Measurements from ENCODE around the gene NOTCH1.

NOTCH1 gene

GRCh38 chr9:136482793-136483588, 62.9 kb downstream of the NOTCH1 start, which contains the start of gene SEC16A:
Gene SEC16A (minus strand): TSS chr9:136483040. CDS start chr9:136477615, 5,425 bp downstream.
- peak; percentile 100 for DNase-seq

- DNase-seq: no peak
These were observed 63.6 kb downstream of the NOTCH1 start for GRCh38 chr9:136482046-136482792.

DNA sequence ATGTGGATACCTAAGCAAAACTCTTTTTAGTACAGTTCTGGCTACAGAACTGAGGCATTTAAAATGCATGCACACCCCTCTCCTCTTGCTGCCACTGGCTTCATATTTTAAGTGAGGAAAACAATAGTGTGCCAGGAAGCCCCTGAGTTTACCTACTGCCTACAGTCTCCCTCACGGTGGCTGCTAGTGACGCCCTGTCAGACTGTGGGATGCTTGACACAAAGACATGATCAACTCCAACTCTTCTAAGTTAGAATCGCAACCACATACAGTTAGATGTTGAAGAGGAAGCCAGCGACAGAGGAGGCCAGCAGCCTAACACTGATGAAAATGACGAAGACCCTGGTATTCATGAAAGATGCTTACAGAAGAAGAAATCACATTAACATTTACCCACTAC, 64.3 kb downstream of the NOTCH1 start:
- DNase-seq: no peak

DNA sequence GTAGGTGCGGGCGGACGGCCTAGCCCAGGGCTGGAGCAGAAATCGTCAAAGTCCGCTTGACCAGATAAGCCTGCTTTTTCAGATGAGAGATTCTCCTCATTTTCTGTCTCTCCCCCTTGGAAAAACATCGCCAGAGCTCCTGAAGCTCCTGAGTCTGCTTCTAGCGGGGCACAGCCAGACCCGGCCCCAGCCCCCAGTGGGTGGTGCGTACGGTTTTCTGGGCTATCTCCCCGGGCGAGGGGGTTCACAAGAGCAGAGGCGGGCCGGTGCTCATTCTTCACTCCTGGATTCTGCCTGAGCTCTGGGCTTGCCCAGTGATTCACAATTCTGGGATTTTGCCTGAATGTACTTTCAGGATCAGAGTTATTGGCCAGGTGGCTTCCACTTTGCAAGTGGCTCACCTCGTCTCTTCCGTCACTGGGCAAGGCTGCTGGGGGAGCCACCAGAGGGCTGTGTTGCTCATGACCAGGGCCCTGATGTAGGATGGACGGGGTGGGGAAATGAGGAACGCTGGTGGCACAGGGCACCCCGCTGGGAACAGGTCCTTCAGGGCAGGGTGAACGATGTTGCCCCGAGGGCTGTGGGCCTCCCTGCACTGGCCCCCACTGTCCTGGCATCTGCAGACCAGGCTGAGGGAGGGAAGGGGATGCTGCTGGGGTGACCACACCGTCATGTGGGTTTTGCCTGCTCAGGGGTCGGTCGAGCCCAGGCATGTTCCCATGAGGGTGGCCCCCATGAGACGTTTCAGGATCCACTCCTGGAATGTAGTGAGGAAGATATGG, 69.3 kb downstream of the NOTCH1 start:
- DNase-seq: no peak

GRCh38 chr9:136474974-136475865, 70.6 kb downstream of the NOTCH1 start:
- DNase-seq: no peak

DNA sequence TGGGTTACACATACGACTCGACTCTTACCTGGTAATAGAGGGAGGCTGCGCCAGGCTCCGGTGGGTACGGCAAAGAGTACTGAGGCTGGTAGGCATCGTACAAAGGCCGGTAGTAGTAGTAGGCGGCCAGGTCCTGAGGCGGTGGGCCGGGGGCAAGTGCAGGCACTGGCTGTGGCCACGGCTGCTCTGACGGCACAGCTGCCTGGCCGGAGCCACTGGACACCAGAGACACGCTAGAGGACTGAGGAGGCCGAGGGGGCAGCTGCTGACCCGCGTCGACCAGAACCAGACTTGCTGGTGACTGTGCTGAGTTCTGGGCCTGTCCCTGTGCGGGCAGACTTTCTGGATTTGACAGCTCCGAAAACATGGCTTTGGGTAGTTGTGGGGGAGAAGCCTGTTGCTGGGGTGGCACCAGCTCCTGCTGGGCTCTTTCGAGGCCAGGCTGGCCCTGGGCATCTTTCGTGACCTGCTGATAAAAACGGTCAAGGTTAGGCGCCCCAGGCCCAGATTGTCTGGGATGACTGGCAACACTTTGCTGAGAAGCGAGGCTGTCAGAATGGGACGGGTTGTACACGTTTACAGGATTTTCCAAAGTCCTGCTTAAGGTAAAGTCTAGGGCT, 71.7 kb downstream of the NOTCH1 start:
- DNase-seq: no peak

GRCh38 chr9:136473354-136473721, 72.5 kb downstream of the NOTCH1 start:
- DNase-seq: no peak

GRCh38 chr9:136472640-136473353, 73.1 kb downstream of the NOTCH1 start:
- no peak for DNase-seq

DNA sequence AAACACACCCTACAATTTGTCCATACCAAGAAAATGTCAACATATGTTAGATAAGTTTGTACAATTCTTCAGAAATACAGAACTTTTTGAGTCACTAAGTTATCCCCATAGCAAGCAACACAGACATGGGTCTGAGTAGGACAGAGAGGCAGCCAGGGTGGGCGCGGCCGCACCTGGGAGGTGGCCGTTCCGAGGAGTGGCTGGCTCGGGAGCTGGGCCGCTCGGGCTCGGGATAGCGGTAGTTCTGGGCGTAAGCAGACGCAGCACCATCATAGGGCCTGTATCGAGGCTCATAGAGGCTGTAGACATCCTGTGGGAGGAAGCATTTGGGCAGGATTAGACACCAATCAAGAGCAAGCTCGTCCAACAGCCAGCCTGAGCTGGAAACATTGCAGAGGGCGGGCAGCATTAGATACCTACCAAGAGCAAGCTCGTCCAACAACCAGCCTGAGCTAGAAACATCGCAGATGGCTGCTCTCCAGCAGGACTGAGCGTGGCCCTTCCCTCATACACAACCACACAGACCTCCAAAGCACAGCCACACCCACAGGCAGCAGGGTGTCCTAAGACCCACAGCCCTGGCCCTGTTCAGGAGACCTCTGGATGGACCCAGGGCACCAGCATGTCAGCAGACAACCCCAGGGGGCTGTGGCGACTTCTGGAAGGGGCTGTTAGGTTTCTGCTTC, 73.9 kb downstream of the NOTCH1 start:
- DNase-seq: no peak

GRCh38 chr9:136470792-136471469, 74.9 kb downstream of the NOTCH1 start:
- no peak for DNase-seq

- DNase-seq: no peak
These were observed 75.5 kb downstream of the NOTCH1 start for GRCh38 chr9:136470356-136470755.

GRCh38 chr9:136467766-136468165, 78.1 kb downstream of the NOTCH1 start:
- DNase-seq: no peak

DNA sequence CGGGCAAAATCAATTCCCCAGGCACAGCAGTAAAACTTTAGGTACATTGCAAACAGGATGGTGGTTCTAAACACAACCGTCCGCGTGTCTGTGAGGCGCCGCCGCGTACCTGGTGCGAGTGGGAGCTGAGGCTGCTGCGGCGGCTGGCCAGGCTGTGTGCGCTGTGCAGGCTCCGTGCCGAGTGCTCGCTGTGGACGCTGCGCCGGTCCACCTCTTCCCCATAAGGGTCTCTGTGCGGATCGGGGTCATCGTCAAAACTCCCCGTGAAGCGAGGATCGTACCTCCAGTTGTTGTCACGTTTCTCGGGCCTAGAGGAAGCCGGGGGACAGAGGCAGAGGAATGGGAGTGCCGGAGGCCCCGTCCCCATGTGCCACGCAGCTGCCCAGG, 79.7 kb downstream of the NOTCH1 start:
- DNase-seq: no peak

DNA sequence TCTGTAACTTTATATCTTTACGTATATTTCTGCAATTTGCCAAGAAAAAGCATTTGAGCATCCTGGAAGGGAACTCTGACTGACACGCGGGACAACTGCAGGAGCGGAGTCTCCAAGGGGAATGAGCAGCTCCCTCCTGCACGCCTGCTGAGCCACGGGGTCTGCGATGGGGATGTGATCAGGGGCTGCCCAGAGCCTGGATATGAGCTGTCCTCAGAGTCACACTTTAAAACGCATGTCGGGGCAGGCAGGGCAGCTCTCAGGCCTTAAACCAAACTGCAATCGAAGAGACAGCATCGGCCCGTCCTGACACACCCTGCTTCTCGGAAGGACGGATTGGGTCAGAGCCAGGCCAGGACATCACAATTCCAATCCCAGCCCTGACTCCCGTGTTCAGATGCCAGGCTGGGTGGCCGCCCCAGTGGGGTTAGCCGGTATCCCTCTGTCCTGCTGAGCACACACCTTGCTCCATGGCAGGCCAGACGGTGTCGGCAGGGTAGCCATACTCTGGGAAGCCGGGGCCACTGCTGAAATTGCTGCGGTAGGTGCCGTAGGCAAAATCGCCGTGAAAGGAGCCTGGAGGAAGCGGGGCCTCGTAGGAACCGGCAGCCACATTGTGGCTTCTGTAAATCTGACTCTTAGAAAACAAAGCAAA, 80.2 kb downstream of the NOTCH1 start:
- DNase-seq: no peak

DNA sequence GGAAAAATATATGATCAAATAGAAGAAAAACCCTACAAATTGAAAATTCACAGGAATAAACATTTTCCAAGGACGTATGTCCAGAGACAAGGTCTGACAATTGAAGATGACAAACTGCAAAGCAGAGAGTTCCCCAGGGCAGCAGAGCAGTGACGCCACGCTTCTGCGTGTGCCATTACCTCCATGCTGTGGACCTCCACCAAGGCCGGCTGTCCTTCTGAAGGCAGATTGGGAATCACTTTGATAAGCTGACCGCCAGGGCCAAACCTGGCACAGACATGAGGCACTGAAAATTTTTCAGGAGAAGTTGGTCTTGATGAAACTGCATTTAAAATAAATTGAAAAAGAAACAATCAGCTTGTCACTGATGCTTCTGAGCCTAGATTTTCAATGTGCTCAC, 81.6 kb downstream of the NOTCH1 start:
- no peak for DNase-seq

- DNase-seq: no peak
These were observed 82.3 kb downstream of the NOTCH1 start for GRCh38 chr9:136463578-136463977.

GRCh38 chr9:136462664-136463063, 83.2 kb downstream of the NOTCH1 start:
- no peak for DNase-seq

GRCh38 chr9:136460772-136461325, 85.0 kb downstream of the NOTCH1 start:
- DNase-seq: no peak

DNA sequence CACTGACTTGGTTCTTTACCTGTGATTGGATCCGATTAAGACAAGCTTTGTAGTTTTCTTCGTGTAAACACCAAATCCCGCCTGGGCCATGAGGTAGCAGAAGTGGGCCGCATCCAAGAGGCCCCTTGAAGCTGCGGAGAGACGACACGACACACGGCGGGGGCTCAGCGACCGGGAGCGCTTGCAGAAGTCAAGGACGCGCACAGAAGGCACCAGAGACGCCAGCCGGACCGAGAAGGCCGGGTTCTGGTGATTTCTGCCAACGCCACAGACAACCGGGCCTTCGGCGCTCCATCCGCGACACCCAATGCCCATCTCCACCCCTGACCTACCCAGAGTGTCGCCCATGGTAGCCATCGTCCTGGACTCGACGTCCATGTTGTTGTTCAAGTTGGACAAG, 86.4 kb downstream of the NOTCH1 start:
- no peak for DNase-seq

Measured in femur (tissue), 1 donor.